ENCODE measurements around the gene CDH4.

CDH4 gene

GRCh38 chr20:61664556-61665320 is 412.7 kb downstream of the CDH4 start:
- TF ChIP-seq CTCF (conservative IDR thresholded peaks at IDR 0.05; ENCODE audit: low read depth, low read length), result no peak
- H3K4me3 ChIP-seq (ENCODE audit: low read length), result no peak overlapping the region
- no peak for DNase-seq (ENCODE audit: low read depth)

GRCh38 chr20:61665528-61666470 is 413.7 kb downstream of the CDH4 start:
- no peak for DNase-seq (ENCODE audit: low read depth)
- no peak for TF ChIP-seq CTCF (conservative IDR thresholded peaks at IDR 0.05; ENCODE audit: low read depth, low read length)
- H3K4me3 ChIP-seq (ENCODE audit: low read length), result no peak overlapping the region

GRCh38 chr20:61666471-61666832 is 414.4 kb downstream of the CDH4 start:
- no peak for DNase-seq (ENCODE audit: low read depth)
- TF ChIP-seq CTCF (conservative IDR thresholded peaks at IDR 0.05; ENCODE audit: low read depth, low read length), result no peak
- H3K4me3 ChIP-seq (ENCODE audit: low read length), result no peak overlapping the region

- no peak overlapping the region for H3K4me3 ChIP-seq (ENCODE audit: low read length)
- no peak for TF ChIP-seq CTCF (conservative IDR thresholded peaks at IDR 0.05; ENCODE audit: low read depth, low read length)
- no peak for DNase-seq (ENCODE audit: low read depth)
Observed at GRCh38 chr20:61667056-61667792, 415.2 kb downstream of the CDH4 start.

- no peak overlapping the region for H3K4me3 ChIP-seq (ENCODE audit: low read length)
- TF ChIP-seq CTCF (conservative IDR thresholded peaks at IDR 0.05; ENCODE audit: low read depth, low read length), result no peak
- no peak for DNase-seq (ENCODE audit: low read depth)
Observed at GRCh38 chr20:61668065-61668650, 416.1 kb downstream of the CDH4 start.

- H3K4me3 ChIP-seq (ENCODE audit: low read length), result no peak overlapping the region
- DNase-seq (ENCODE audit: low read depth), result no peak
- no peak for TF ChIP-seq CTCF (conservative IDR thresholded peaks at IDR 0.05; ENCODE audit: low read depth, low read length)
Observed at GRCh38 chr20:61668771-61669503, 416.9 kb downstream of the CDH4 start.
